Esophagus (tissue), 2 donors: ENCODE data around the gene FBLIM1. TPM values are rescaled to one million over a fixed set of nuclear protein-coding genes. Genes with fewer than 3 reads are reported as not detected.

Experiments used
- H3K27ac ChIP-seq, 2 donors: one replicate each; pipeline ENCODE4 v1.5.1; 2013; ENCODE audit warnings: low read depth in 2 of 2, mild to moderate bottlenecking in 2 of 2, inconsistent platforms in 1 of 2, low read length in 1 of 2, moderate library complexity in 1 of 2
- H3K27me3 ChIP-seq, 2 donors: one replicate each; pipeline ENCODE4 v1.6.1; 2013; ENCODE audit warnings: low read length in 2 of 2, control low read depth in 1 of 2, mild to moderate bottlenecking in 1 of 2; ENCODE audit not compliant: insufficient read depth in 2 of 2, control insufficient read depth in 1 of 2
- H3K36me3 ChIP-seq, 2 donors: one replicate each; pipeline ENCODE4 v1.6.1; 2013; ENCODE audit warnings: low read length in 1 of 2; ENCODE audit not compliant: control insufficient read depth in 2 of 2, insufficient read depth in 2 of 2
- H3K4me1 ChIP-seq, 2 donors: one replicate each; pipeline ENCODE4 v1.6.1; 2013; ENCODE audit warnings: low read length in 1 of 2; ENCODE audit not compliant: control insufficient read depth in 2 of 2, insufficient read depth in 2 of 2
- H3K4me3 ChIP-seq, 2 donors: one replicate each; pipeline ENCODE4 v1.5.1; 2013; ENCODE audit warnings: low read length in 2 of 2, mild to moderate bottlenecking in 2 of 2, low read depth in 1 of 2, moderate library complexity in 1 of 2
- H3K9me3 ChIP-seq, 2 donors: one replicate each; pipeline ENCODE4 v1.6.1; 2013; ENCODE audit warnings: mild to moderate bottlenecking in 2 of 2, low read depth in 1 of 2, low read length in 1 of 2, moderate library complexity in 1 of 2; ENCODE audit not compliant: control insufficient read depth in 2 of 2, insufficient read depth in 1 of 2
- WGBS, 2 donors: extraction: QIAGEN DNeasy Blood & Tissue Kit; methylation state at CpG; one replicate each; pipeline ENCODE4 v1.1.7; 2013; 5-methylcytosine and 5-hydroxymethylcytosine counted together
- polyA plus RNA-seq, 2 donors: library from polyadenylated mRNA; stranded (reverse); fragments of 200-250 nt; gene quantifications; one replicate each; pipeline ENCODE4 v1.2.3, GENCODE V29; 2013
- donor health status: healthy with polysubstance abuse.
- donor health status: Bipolar disorder and iron deficiency.

The FBLIM1 gene
- polyA plus RNA-seq, 2 donors, result 17.7 to 20.5 TPM

- WGBS, 2 donors, result 46 to 56% methylated on average over 12 of the region's 12 CpGs
- H3K4me3 ChIP-seq, result no peak overlapping the region
- peaks cover 25 to 40% of the 10 kb centered on the region in 2 donors for H3K36me3 ChIP-seq
- H3K9me3 ChIP-seq, result no peaks in the 10 kb centered on the region
- H3K27me3 ChIP-seq, result no peaks in the 10 kb centered on the region
- H3K27ac ChIP-seq, result peak overlapping the region; percentile 2 to 71
- H3K4me1 ChIP-seq, result peaks cover 10 to 26% of the 10 kb centered on the region in 2 donors
Observed at GRCh38 chr1:15735304-15736037, 23.1 kb upstream of the FBLIM1 start.

GRCh38 chr1:15736038-15736891, 22.3 kb upstream of the FBLIM1 start, which contains the start of gene SLC25A34:
TSS of gene SLC25A34 (plus strand) at chr1:15736258. CDS start at chr1:15736486, 228 bp downstream.
- Histone ChIP-seq H3K9me3 (no peaks in the 10 kb centered on the region), H3K36me3 (peaks cover 22 to 32% of the 10 kb centered on the region in 2 donors), H3K27ac (peak within 1 kb of the TSS; percentile 26 to 71)

GRCh38 chr1:15736892-15737261, 21.7 kb upstream of the FBLIM1 start:
- Histone ChIP-seq H3K27ac (no peak overlapping the region), H3K36me3 (peaks cover 18 to 26% of the 10 kb centered on the region in 2 donors), H3K4me3 (no peak overlapping the region), H3K9me3 (no peaks in the 10 kb centered on the region), H3K4me1 (peaks cover 10 to 31% of the 10 kb centered on the region in 2 donors), H3K27me3 (no peaks in the 10 kb centered on the region)
- 33 to 45% methylated on average over 6 of the region's 6 CpGs for WGBS, 2 donors

More at GRCh38 chr1:15736038-15736891, 22.3 kb upstream of the FBLIM1 start, which contains the start of gene SLC25A34:
- Histone ChIP-seq H3K4me3 (no peak within 1 kb of the TSS), H3K27me3 (no peaks in the 10 kb centered on the region), H3K4me1 (peaks cover 10 to 27% of the 10 kb centered on the region in 2 donors)
- 62 to 67% methylated on average over 35 of the region's 35 CpGs for WGBS, 2 donors

- H3K4me3 ChIP-seq, result no peak overlapping the region
- peaks cover 10 to 31% of the 10 kb centered on the region in 2 donors for H3K4me1 ChIP-seq
- peaks cover 14 to 18% of the 10 kb centered on the region in 2 donors for H3K36me3 ChIP-seq
- H3K27me3 ChIP-seq, result no peaks in the 10 kb centered on the region
- H3K27ac ChIP-seq, result no peak overlapping the region
- WGBS, 2 donors, result 63 to 69% methylated on average over 20 of the region's 20 CpGs
- H3K9me3 ChIP-seq, result no peaks in the 10 kb centered on the region
Observed at GRCh38 chr1:15737324-15738319, 21.0 kb upstream of the FBLIM1 start.

GRCh38 chr1:15738416-15739113, 20.0 kb upstream of the FBLIM1 start:
- no peak overlapping the region for H3K4me3 ChIP-seq
- H3K27ac ChIP-seq, result no peak overlapping the region
- WGBS, 2 donors, result 76 to 83% methylated on average over 15 of the region's 15 CpGs
- H3K27me3 ChIP-seq, result no peaks in the 10 kb centered on the region
- H3K4me1 ChIP-seq, result peaks cover 10 to 28% of the 10 kb centered on the region in 2 donors
- H3K36me3 ChIP-seq, result peaks cover 7 to 9% of the 10 kb centered on the region in 2 donors
- H3K9me3 ChIP-seq, result no peaks in the 10 kb centered on the region

- no peak overlapping the region for H3K27ac ChIP-seq
- H3K9me3 ChIP-seq, result no peaks in the 10 kb centered on the region
- peaks cover under 1 to 2% of the 10 kb centered on the region in 2 donors for H3K36me3 ChIP-seq
- H3K27me3 ChIP-seq, result no peaks in the 10 kb centered on the region
- no peak overlapping the region for H3K4me3 ChIP-seq
- 87 to 92% methylated on average over 16 of the region's 16 CpGs for WGBS, 2 donors
- peaks cover 10 to 28% of the 10 kb centered on the region in 2 donors for H3K4me1 ChIP-seq
Observed at GRCh38 chr1:15739259-15739658, 19.3 kb upstream of the FBLIM1 start.

GRCh38 chr1:15739745-15740144, 18.9 kb upstream of the FBLIM1 start:
- Histone ChIP-seq H3K4me1 (peaks cover 8 to 27% of the 10 kb centered on the region in 2 donors), H3K9me3 (no peaks in the 10 kb centered on the region), H3K27me3 (no peaks in the 10 kb centered on the region), H3K36me3 (no peaks in the 10 kb centered on the region), H3K27ac (no peak overlapping the region), H3K4me3 (no peak overlapping the region)
- 83 to 90% methylated on average over 7 of the region's 7 CpGs for WGBS, 2 donors

- H3K36me3 ChIP-seq, result no peaks in the 10 kb centered on the region
- no peaks in the 10 kb centered on the region for H3K27me3 ChIP-seq
- peak overlapping the region; percentile 14 to 45 for H3K27ac ChIP-seq
- 43 to 45% methylated on average over 27 of the region's 27 CpGs for WGBS, 2 donors
- H3K4me3 ChIP-seq, result peak overlapping the region in 1 of 2 donors; percentile 13
- H3K4me1 ChIP-seq, result peaks cover 6 to 16% of the 10 kb centered on the region in 2 donors
- no peaks in the 10 kb centered on the region for H3K9me3 ChIP-seq
Observed at GRCh38 chr1:15740924-15741850, 17.4 kb upstream of the FBLIM1 start.
